HepG2 (cell line): ENCODE data around the gene IGF2. TPM values are rescaled to one million over a fixed set of nuclear protein-coding genes. Genes with fewer than 3 reads are reported as not detected.

Source experiments
- AGO1 ChIP-seq: fragments of 200-400 bp; formaldehyde crosslinking; IDR thresholded peaks from 2 replicates; pipeline ENCODE4 v1.6.1; 2017; ENCODE audit warnings: mild to moderate bottlenecking, low read depth, low read length, moderate library complexity; ENCODE audit not compliant: poor library complexity, severe bottlenecking
- AKNA ChIP-seq: sonication (generic); formaldehyde crosslinking; IDR thresholded peaks from 2 replicates; pipeline ENCODE4 v1.4.0; 2020; ENCODE audit warnings: missing genetic modification reagents, borderline replicate concordance
- HOXD1 ChIP-seq: sonication (generic); formaldehyde crosslinking; IDR thresholded peaks from 2 replicates; pipeline ENCODE4 v1.5.0; 2020; ENCODE audit warnings: missing genetic modification reagents
- MIER3 ChIP-seq: IDR thresholded peaks from 2 replicates; pipeline ENCODE4 v1.6.1; 2016; ENCODE audit warnings: missing compliant biosample characterization, borderline replicate concordance
- RORA ChIP-seq: sonication (generic); formaldehyde crosslinking; IDR thresholded peaks from 2 replicates; pipeline ENCODE4 v1.5.0; 2020; ENCODE audit warnings: mild to moderate bottlenecking, missing genetic modification reagents, moderate library complexity
- SUZ12 ChIP-seq: fragments of 150-350 bp; IDR thresholded peaks from 2 replicates; pipeline ENCODE4 v1.6.1; 2014; ENCODE audit warnings: low read depth, low read length
- XBP1 ChIP-seq: sonication (generic); formaldehyde crosslinking; IDR thresholded peaks from 2 replicates; pipeline ENCODE4 v1.5.0; 2020; ENCODE audit warnings: missing genetic modification reagents
- ZBTB14 ChIP-seq: sonication (generic); formaldehyde crosslinking; IDR thresholded peaks from 2 replicates; pipeline ENCODE4 v1.4.0; 2020; ENCODE audit warnings: missing genetic modification reagents
- ZFP82 ChIP-seq: sonication (generic); formaldehyde crosslinking; IDR thresholded peaks from 2 replicates; pipeline ENCODE4 v1.5.1; 2020; ENCODE audit warnings: mild to moderate bottlenecking, missing genetic modification reagents, borderline replicate concordance
- ZNF281 ChIP-seq: sonication (generic); formaldehyde crosslinking; IDR thresholded peaks from 2 replicates; pipeline ENCODE4 v1.4.0; 2020; ENCODE audit warnings: missing genetic modification reagents, borderline replicate concordance
- ZNF678 ChIP-seq: sonication (generic); formaldehyde crosslinking; IDR thresholded peaks from 2 replicates; pipeline ENCODE4 v1.4.0; 2020; ENCODE audit warnings: mild to moderate bottlenecking, missing genetic modification reagents
- ZNF780A ChIP-seq: sonication (generic); formaldehyde crosslinking; IDR thresholded peaks from 2 replicates; pipeline ENCODE4 v1.8.0; 2022; ENCODE audit warnings: mild to moderate bottlenecking, missing genetic modification reagents, moderate library complexity
- ZXDC ChIP-seq: sonication (generic); formaldehyde crosslinking; IDR thresholded peaks from 2 replicates; pipeline ENCODE4 v1.5.0; 2020; ENCODE audit warnings: mild to moderate bottlenecking, missing genetic modification reagents
- polyA plus RNA-seq, 8 experiments: library from polyadenylated mRNA; depleted of rRNA in 3 of 8; stranded (reverse) in 7 of 8; unstranded in 1 of 8; fragments of >200 nt; fragmentation: Illumina TruSeq in 4 of 8; extraction: Trizol in 4 of 8; gene quantifications; 2 replicates each; pipeline versions ENCODE4 v1.2.1 to v1.2.3, GENCODE V29; 2011 to 2016; ENCODE audit warnings: low read depth in 4 of 8, missing spikeins in 1 of 8, mixed read lengths in 1 of 8; ENCODE audit not compliant: insufficient read depth in 1 of 8
- total RNA-seq, 5 experiments: library from RNA; depleted of rRNA; stranded (reverse); fragments of >200 nt; fragmentation: Illumina TruSeq; extraction: Trizol; gene quantifications; 2 replicates each; pipeline ENCODE4 v1.2.3, GENCODE V29; 2016; ENCODE audit warnings: low read depth in 1 of 5

Gene IGF2
- total and polyA plus RNA-seq, 2 of the 13 experiments (the other 11 are each of a cell fraction or from before 2014, with no cell fraction given), result 79.1 to 254 TPM

- TF ChIP-seq ZBTB14 (CRISPR knock-in tag), result no peak
- TF ChIP-seq ZNF281 (CRISPR knock-in tag), result no peak
- no peak for TF ChIP-seq AKNA (CRISPR knock-in tag)
- TF ChIP-seq MIER3 (CRISPR knock-in tag), result no peak
- TF ChIP-seq HOXD1 (CRISPR knock-in tag), result 0 out of 2 replicates have a peak, but pooled peaks have one; percentile 12
- TF ChIP-seq SUZ12, result no peak
- TF ChIP-seq ZNF780A, result peak; percentile 59; the same call in 1 of the 2 replicates
- TF ChIP-seq ZFP82 (CRISPR knock-in tag), result no peak
- no peak for TF ChIP-seq ZNF678
- TF ChIP-seq ZXDC (CRISPR knock-in tag), result no peak
- TF ChIP-seq RORA, result no peak
- no peak for TF ChIP-seq XBP1 (CRISPR knock-in tag)
- TF ChIP-seq AGO1, result peak; percentile 34
Measured at GRCh38 chr11:2136209-2136951, 2.8 kb downstream of the IGF2 start (continued).
